HG03159 (cell line): ENCODE data around the gene NFIA.
"Not testable (repeated sequence)": the region's sequence is repeated elsewhere in the genome, so short reads cannot be mapped to it uniquely, and the experiment has no call there.

Experiments used
- ATAC-seq: cut with Tn5 transposase; IDR thresholded peaks from one replicate; pipeline ENCODE4 v1.9.1; 2021; ENCODE audit warnings: mild to moderate bottlenecking, moderate library complexity; ENCODE audit not compliant: unreplicated experiment

Gene NFIA

DNA sequence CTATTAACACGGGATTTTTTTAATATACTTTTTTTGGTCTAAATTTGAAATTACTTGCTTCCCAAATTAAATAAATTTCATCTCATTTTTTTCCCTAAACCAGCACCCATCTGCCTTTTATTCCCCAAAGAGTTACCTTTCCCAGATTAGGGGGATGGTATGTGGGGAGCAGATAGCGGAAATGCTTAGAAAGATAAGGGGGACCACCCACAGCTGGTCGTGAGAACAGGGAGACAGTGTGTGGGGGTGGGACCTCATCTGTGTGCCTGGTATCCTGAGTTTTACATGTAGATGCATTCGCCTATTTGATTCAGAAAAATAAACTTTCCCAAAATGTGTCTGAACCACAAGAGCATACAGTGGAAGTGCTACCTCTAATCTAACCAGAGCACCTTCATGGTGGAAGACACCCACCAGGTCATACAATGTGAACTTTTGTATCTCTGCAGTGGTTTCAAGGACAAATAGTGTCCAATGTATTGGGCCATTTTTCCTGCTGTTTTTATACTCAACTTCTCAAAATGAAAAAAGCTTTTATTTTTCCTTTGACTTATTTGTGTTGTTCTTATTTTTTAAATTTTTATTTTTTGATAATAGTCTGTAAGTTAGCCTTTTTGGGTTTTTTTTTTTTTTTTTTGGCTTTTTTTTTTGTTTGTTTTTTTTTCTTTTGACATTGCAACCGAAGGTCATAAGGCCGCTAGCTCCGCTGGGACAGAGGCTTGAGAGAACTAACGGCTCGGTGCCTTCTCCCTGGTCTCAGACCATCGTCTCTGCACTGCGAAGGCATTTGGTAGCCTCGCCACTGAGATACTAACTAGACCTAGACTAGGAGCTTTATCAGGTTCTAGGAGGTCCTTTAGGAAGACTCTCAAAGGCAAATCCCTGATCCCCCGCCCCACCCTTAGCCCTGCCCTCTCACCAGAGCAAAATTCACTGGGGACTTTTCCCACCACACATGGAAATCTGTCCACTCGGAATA is 379.3 kb downstream of the NFIA start:
- ATAC-seq = no peak

- ATAC-seq = no peak
Measured at GRCh38 chr1:61462628-61463027, 380.3 kb downstream of the NFIA start.

GRCh38 chr1:61463220-61463619 is 380.9 kb downstream of the NFIA start:
- no peak for ATAC-seq

DNA sequence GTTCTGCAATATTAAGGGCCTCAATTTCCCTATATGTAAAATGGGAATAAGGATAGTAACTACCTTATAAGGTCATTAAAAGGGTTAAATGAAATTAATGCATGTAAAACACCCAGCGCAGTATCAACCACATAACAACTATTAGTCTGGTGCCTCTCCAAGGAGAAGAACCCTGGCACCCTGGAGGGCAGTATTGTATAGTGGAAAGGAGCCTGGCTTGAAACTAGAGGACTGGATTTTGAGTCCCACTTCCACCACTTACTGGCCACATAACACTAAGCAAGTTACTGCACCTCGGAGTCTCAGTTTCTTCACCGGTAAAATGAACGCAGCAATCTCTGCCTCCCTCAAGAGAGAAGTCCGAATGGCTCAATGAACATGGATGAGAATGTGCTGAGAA is 385.5 kb downstream of the NFIA start:
- ATAC-seq = not testable (repeated sequence)

- no peak for ATAC-seq
Measured at GRCh38 chr1:61469365-61469764, 387.0 kb downstream of the NFIA start.

- ATAC-seq = no peak
Measured at GRCh38 chr1:61472876-61473275, 390.5 kb downstream of the NFIA start.

- ATAC-seq = no peak
Measured at GRCh38 chr1:61474269-61474817, 392.0 kb downstream of the NFIA start.

DNA sequence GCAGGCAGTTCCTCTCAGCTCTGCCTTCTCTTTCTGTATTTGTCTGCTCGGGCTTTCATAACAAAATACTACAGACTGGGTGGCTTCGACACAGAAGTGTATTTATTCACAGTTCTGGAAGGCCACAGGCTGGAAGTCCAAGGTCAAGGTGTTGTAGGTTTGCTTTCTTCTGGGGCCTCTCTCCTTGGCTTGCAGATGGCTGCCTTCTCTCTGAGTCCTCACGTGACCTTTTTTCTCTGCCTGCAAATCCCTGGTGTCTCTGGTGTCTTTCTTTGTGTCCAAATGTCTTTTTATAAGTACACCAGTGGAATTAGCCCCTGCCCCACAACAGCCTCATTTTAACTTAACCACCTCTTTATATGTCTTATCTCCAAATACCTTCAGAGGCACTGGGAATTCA is 392.6 kb downstream of the NFIA start:
- no peak for ATAC-seq

GRCh38 chr1:61477301-61477700 is 394.9 kb downstream of the NFIA start:
- ATAC-seq = no peak

DNA sequence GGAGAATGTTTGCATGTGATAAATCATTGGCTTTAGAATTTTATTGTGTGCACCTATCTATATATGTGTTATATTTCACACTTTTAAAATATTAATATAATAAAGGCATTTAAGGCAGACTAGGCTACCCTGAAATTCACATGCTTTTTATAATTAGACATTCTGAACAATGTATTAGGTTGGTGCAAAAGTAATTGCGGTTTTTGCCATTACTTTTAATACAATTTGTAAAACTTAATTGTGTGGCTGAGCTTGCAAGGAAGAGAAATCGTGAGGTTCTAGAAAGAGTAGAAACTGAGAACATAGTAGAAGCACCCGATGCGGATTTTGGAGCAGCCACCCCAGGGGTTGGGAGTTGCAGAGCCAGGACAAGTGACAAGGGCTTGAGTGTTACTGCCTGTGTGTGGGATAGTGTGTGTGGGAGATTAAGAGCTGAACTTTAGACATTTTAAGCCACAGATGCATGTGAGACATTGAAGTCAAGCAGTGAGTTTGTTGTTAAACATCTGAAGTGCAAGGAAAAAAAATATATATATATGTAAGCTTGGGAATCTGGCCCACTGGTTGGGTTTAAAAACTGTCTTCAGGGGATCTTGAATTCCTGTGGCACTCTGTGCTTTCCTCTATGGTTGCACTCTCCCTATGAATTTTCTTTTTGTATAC is 398.0 kb downstream of the NFIA start:
- ATAC-seq = no peak

- ATAC-seq = no peak
Measured at GRCh38 chr1:61481315-61481715, 399.0 kb downstream of the NFIA start.

DNA sequence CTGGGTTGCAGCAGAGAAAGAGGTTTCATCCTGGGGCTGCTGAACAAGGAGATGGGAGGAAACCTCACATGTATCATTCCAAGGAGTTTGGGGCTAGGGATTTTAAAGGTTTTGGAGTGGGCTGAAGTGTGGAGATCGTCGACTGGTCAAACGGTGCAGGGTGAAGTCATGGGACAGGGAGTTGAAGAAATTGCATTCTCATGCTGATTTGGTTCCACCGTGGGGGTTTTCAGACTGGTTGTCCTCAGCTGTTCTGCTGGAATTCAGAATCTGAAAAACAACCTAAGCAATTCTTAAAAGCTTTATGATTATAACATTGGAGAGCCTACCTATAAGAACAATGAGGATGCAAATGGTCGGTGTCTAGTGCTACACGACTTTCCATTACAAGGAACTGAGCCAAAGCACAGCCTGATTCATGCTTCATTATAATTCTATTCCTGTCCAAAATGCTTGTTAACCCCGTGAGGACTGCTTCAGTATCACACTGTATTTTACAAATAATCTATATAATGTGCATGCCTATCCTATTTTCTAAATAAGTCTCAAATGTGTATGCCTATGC is 399.9 kb downstream of the NFIA start:
- no peak for ATAC-seq

GRCh38 chr1:61486783-61487536 is 404.6 kb downstream of the NFIA start:
- ATAC-seq = no peak

DNA sequence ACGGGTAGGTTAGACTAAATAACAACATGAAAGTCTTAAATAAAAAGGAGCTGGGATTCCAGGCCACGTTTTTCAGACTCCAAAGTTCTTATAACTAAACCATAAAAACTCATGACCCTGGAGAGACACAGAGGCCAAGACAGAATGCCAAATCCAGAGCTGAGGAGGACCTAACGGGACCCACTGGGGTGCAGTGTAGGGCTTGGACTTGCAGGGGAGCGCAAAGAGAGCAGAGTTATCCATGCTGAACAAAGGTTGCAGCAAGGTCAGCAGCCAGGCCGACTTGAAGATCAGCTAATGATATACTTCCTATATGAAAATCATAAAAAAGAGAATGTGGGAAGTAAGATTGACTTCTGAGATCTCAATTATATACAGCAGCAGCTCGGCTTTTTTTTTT is 405.4 kb downstream of the NFIA start:
- no peak for ATAC-seq

DNA sequence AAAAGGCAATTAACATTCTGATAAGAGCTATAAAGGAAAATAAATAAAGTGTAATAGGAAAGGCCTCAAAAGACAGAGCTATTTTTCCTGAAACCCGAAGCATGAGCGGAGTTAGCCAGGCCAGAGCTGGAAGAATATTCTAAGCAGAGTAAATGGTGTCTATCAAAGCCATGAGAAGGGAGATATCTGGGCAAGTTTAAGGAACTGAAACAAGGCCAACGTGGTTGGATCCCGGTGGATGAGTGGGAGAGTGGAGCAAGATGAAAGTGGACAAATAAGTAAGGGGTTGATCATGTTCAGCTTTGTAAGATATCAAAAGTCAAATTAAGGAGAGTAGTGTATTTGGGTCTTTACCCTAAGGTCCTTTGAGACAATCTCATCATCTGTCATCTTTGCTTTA is 408.6 kb downstream of the NFIA start:
- ATAC-seq = no peak

DNA sequence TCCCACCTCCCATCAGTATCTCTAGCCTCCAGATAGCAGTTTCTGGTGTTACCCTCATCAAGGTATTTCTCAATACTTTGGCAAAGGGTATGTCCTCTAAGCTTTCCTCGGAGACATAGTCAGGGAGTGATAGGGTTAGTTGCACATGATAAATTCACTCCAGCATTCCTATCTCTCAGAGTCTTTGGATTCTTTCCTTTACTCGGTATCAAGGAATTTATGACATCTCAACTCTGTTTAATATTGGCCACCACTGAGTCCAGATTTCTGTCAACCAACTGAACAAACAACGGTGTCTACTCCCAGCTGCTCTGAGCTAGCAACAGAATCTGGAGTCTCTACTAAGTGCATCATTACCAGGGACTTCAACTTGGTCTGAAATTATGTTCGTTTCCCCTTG is 409.1 kb downstream of the NFIA start:
- ATAC-seq = no peak

DNA sequence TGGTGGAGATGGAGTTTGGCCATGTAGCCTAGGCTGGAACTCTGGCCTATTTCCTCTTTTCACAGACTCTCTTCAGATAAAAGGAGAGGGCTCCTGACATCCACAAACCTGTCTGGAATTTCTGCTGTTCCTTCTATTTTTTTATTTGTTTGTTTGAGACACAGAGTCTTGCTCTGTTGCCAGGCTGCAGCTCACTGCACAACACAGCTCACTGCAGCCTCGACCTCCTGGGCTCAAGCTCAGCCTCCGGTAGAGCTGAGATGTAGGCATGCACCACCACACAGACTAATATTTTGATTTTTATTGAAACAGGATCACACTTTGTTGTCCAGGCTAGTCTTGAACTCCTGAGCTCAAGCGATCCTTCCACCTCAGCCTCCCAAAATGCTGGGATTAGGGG is 411.6 kb downstream of the NFIA start:
- ATAC-seq = no peak

DNA sequence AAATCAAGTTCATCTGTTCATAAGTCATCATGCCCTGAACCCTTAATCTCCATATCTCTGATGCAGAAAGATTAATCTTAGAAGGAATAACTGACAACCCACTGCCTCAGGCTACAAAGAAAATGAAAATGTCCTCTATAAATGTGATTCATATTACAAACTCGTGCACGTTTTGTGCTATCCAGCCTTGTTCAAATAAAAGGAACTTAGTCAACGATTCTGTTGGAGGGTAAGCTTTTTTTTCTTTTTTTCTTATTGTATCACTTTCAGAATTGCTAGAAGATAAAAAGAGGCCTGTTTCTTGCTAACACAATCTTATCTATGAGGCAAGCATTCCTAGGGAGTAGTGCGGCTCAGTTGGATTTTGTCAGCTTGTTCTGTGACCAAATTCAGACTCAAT is 414.1 kb downstream of the NFIA start:
- no peak for ATAC-seq

- ATAC-seq = no peak
Measured at GRCh38 chr1:61497013-61497412, 414.7 kb downstream of the NFIA start.

DNA sequence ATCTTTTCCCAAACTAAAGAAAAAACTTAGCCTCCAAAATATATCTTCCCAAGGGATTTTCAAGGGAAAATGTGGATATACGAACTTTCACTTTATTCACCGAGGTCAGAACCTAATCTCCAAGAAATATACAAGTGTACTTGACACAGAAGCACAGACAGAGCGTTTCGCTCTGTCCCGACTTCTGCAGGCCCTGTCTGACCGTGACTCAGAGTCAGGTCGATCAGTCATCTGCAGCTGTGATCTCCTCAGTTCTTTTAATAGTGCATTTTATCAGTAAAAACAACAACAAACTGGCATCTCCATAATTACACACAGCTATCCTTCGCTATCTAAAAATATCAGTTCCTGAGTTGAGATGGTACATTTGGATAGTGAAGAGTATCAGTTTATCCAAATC is 416.0 kb downstream of the NFIA start:
- ATAC-seq = no peak
